HG03060 (cell line): ENCODE measurements around the gene COX4I2.

Experiments used
- ATAC-seq: cut with Tn5 transposase; IDR thresholded peaks from one replicate; pipeline ENCODE4 v1.9.1; 2021; ENCODE audit warnings: low read depth, moderate number of reproducible peaks; ENCODE audit not compliant: unreplicated experiment

The COX4I2 gene

DNA sequence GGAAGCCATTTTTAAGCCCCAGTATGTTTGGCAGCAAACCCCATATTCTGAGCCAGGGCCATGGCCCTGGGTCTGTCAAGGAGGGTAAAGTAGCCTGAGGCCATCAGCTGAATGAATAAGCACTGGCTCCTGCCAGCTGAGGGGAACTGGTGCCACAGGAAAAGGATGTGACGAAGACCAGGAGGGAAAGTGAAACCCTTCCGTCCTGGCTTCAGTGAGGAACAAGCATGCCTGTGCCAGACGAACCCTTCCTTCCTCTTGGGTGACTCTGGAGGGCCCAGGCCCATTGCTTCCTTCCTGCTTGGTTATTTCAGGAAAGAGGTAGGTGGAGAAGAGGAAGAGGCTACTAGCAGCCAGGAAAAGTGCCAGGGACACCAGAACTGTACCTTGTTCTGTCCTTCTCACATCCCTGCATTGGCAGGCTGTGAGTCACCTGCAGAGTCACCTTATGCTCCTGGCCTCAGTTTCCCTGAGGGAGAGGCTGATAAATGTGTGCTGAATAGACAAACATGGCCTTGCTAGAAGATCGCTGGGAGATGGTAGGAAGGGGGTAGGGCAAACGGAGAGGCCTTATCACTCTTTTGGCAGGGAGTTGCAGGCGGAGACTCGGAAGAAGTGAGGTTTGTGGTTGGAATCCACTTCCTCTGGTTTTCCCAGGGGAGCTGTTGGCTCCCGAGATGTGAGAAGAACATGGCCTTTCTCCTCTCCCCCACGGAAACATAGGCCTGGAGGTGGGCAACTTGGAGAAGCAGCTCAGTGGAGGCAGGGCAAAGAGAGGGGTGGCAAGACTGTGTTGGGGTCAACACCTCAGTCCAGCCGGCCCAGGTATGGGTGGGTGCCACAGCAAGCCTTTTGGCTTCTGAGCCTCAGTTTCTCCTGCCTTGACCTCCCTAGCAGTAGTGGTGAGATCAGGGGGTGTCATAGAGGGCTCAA lies 37.4 kb downstream of the COX4I2 start:
- peak; percentile 59 for ATAC-seq

DNA sequence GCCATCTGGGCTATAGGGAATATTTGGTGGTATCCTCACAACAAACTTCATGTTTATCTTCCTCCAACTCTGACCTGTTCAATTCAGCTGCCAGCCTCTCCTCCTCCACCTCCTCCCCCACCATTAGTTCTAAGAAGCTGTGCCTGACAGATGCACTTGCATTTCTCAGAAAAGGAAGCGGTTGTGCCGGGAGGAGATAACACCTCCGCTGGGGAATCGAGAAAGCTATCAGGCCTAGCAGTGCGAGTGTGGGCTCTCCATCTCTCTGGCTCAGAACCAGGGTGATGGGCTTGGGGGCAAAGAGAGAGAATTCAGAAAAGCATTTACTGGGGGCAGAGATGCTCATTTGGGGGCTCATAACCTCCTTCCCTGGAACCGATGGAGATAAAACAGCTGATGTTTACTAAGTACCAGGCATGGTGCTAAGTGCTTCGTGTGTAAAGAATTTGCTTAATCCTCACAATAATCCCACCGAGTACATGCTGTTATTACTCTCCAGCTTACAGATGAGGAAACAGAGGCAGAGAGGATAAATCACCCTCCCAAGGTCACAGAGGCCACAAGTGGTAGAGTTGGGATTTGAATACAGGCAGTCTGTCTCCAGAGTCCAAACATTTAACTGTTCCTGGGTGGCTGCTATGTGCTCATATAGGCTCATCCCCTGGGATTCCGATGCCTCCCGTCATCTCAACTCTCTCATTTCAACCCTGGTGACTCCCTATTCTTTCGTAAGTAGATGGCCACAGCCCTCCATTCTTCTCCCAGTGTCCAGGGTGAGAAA lies 38.3 kb downstream of the COX4I2 start:
- ATAC-seq: no peak

DNA sequence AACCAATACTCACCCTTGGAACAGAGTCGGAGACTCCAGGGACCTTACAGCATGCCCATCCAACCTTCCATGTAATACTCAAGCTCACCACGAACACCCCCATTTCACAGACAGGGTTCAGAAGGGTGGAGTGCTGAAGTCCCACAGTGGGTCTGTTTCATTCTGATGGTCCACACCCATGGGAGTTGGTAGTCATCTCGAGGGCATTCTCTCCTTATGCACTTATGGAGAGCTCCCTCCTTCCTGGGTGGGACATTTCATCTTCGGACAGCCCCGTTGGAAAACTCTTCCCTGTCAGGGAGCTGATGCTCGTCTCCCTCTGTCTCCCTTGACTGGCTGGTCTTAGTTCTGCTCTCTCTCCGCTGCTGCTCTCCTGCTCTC lies 38.9 kb downstream of the COX4I2 start:
- no peak for ATAC-seq

DNA sequence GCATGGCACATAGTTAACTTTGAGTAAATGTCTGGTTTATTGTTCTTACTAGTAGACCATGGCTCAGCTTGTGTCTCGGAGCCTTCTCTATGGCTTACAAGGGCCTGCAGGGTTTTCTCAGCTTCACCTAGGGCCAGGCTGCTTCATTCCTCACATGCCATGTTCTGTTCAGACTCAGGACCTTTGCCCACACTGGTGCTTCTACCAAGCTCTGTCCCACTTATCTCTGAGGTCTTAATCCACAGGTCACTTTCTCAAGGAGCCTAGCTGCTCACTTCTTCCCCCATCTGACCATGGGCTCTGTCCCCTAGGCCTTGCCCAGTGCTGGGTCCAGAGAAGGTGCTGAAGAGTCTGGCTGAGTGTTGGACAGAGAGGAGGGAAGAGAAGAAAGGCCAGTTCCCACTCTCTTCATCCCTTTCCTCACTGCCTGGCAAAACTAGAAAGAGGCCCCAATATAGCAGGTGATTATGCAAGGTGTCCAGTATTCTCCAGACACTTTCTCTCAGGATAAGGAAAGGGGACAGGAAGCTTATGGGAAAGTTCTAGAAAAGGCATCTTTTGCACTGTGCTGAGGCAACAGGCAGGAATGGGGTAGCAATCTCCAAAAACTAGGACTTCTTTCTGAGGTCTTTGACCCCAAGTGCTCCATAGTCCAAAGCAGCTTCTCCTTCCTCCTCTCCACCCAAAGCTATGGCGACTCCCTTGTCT lies 40.0 kb downstream of the COX4I2 start:
- ATAC-seq: no peak

DNA sequence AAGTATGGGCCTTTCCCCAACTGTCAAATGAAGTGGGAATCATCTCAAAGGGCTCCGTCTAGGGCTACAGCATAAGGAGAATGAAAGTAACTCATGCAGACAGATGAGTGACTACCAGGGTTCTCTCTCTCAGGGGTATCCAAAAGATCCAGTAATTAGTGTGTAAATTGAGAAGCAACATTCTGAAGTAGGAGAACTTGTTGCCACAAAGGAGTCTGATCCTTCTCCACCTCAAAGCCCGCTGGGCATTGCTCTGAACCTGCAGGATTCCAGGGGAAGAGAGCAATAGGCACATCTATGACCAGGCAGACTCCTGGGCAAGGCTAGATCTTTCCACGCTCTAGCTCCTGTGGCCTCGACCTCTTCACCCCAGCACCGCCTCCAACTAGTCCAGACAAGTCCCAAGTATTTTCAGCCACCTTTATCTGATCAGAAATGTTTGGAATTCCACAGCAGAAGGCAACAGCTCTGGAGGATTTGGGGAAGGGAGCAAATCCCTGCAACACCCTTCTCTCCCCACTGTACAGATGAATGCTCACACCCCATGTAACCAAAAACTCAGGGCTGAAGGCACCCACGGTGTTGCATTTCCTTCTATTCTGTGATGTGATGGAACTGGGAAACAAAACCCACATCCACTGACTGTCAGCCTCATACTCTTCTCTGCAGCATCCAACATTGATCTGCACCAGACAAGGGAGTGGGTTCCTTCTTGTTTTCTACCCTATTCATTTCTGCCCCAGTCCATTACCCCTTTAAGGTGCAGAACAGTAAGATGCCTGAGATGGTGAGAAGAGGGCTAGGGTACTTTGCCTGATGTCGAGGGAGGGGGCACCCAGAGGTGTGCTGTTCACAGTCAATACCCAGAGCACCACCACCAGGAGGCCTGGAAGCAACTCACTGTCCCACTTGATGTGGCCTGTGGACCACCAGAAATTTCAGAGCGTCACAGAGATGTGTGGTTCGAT lies 41.0 kb downstream of the COX4I2 start:
- no peak for ATAC-seq

DNA sequence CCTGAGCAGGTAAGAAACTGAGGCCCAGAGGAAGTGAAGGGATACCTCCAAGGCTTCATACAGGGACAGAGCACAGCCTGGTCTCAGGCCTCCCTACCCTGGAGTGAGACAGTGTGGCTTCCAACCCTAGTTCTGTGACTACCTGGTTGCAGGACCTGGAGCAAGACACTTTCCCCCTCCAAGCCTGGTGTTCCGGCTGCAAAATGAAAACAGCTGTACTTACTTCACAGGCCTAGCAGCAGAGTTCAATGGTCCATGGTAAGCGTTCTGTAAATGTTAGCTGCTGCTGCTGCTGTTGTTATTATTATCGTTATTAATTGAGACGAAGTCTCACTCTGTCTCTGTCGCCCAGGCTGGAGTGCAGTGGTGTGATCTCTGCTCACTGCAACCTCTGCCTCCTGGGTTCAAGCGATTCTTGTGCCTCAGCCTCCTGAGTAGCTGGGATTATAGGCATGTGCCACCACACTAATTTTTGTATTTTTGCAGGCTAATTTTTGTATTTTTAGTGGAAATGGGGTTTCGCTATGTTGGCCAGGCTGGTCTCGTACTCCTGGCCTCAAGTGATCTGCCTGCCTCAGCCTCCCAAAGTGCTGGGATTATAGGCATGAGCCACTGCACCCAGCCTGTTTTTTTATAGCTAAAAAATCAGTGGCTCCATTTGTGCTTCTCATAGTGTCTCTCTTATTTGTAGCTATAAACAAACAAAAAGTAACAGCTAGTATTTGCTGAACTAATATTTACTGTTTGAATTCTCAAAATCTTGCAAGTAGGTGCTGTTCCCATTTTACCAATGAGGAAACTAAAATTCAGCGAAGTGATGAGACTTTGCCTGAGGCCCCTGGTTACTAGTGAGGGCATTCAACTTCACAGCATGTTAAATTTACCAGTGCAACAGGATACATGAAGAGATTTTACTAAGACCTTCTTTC lies 41.9 kb downstream of the COX4I2 start:
- no peak for ATAC-seq

DNA sequence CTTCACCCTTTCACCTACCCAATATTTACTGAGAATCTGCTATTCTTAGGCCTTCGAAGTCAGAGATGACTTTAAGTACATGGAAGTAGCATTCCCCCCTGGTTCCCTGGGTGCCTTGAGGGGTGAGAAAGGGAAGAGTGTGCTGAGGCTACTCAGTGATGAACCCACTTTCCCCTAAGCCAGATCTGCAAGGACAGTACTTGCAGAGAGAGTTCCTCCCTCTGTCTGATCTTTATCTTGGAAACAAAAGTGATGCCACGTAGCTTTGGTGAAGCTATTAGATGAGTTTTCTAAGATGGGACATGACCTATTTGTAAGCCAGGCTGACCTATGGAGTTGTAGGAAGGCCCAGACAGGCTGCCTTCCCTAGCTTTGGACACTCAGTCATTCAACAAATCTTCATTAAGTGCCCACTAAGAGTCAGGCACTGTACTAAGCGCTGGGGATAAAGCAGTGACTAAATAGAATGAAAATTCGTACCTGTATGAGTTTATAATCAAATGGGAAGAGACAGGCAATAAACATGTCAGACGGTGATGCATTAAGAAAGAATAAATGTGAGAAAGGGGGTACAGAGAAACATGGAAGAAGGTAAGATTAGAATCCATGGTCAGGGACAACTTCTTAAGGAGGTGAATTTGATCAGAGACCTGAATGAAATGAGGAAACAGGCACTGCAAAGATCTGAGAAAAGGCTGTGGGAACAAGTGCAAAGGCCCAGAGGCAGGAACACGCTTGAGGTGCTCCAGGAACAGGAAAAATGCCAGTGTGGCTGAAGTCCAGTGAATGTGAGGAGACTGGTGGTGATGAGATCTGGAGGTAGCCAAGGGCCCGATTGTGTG lies 42.8 kb downstream of the COX4I2 start:
- ATAC-seq: no peak

DNA sequence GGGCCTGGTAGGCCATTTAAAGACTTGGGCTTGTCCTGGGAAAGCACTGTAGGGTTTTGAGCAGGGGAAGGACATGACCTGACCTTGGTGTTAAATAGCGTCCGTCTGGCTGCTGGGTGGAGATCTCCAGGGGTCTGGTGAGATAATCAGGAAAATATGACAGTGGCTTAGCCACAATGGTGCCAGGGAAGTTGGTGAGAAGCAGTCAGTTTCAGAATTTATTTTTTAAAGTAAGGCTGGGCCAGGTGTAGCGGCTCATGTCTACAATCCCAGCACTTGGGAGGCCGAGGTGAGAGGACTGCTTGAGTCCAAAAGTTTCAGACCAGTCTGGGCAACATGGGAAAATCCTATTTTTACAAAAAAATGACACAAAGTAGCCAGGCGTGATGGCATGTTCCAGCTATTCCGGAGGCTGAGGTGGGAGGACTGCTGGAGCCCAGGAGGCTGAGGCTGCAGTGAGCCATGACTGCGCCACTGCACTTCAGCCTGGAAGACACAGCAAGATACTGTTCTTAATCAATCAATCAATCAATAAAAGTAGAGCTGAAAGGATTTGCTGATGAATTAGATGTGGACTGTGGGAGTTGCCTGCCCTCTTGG lies 43.5 kb downstream of the COX4I2 start:
- ATAC-seq: no peak

DNA sequence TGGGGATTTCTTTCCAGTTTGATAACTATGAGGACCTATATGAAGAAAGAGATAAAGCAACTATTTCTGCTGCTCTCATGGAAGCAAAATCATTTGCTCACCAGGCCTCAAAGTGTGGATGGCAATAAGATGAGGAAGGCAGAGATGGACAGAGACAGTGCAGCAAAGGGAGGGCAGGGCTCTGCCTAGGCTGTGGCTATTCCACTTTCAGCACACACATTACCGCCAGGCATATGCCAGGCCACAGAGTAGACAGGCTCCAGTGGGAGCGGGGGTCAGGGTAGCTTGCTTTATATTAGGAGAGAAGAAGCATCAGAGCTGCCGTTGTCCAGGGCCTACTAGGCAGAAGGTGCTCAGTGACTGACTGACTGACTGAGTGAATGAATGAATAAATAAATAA lies 44.1 kb downstream of the COX4I2 start:
- no peak for ATAC-seq

DNA sequence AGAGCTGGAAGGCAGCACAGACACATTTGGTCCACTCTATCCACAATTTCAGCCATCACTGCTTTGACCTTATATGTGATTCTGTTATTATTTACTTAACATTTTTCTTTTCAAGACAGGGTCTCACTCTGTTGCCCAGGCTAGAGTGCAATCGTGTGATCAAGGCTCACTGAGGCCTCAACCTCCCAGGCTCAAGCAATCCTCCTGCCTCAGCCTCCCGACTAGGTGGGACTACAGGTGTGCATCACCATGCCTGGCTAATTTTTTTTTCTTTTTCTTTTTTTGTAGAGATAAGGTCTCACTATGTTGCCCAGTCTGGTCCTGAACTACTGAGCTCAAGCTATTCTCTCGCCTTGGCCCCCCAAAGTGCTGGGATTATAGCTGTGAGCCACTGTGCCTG lies 44.6 kb downstream of the COX4I2 start:
- ATAC-seq: no peak

DNA sequence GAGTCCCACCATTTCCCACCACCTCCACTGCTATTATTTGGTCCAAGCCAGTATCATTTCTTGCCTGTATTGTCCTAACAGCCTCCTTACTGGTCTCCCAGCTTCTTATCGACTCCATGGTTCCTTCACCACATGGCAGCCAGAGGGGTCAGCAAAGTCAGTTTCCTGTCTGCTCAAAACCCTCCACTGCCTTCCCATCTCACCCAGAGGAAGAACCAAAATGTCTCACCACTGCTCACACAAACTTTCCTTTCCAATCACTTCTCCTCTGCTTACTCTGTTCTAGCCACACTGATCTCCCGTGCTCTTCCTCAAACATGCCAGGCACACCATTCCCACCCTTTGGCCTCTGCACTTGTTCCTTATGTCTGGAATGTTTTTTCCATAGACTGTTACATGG lies 45.2 kb downstream of the COX4I2 start:
- no peak for ATAC-seq

DNA sequence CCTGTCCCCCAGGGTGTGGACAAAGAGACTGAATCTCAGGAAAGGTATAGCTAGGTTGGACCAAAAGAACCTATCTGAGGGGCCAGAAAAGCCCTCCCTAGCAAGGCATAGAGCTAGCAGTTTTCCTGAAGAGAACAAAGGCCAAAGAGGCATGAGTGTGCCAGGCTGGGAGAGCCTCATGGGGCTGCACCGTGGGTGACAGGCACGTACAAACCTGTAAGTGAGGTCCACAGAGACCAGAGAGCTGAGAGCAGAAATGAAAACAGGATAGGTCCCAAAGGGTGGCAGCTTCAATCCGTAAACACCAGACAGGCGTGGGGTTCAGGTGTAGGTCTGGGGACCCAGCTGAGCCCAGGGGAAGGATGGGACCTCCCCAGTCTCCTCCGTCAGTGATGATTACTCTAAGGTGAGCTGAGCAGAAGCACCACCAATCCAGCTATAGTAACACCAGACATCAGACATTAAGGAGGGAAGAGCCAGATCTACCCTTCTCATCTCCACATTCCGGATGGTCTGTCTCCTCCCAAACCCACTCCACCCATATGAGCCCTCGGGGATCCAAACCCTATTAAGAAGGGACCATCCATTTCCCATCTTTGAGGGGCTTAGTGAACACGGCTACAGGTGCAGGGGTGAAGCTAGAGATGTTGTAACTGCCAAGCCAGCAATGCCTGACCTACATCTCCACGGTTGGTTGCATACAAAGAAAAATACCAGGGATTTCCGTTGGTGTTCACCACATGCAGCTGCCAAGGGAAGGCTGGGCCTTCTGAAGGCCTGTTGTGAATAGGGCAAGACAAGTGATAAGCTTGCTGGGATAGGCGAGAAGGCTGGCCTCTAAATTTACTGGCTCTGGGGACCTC lies 46.7 kb downstream of the COX4I2 start:
- no peak for ATAC-seq

DNA sequence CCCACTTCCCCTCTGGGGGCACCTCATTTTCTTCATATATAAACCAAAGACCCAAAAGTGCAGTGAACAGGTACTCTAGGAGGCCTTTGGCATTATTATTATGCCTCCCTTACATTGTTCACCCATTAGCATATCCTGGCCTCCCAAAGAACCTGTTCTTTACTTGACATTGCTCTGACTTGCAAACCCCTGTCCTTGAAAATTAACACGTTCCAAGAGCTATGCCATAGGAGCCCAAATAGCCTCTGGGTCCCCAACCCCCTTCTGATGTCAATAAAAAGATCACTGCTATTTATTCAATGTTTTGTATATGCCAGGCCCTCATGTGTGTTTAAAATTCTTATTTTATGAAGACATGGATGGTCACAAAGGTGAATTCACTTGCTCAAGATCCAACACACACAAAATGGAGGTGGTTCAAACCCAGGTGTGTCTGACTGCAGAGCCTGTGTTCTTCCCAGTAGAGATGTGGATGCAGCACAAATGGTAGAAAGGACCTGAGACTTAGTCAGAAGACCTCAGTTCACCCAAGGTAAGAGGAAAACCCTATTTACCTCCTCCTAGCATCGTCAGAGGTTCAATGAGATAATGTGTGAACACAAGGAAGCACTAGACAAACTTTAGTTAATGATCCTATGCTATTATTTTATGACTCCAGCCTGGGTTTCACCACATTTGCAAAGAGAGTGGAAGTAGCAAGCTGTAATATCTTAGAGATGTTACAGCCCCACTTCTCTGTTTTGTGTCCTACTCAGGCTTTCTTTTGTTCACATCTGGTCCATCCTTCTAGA lies 48.3 kb downstream of the COX4I2 start:
- ATAC-seq: no peak

DNA sequence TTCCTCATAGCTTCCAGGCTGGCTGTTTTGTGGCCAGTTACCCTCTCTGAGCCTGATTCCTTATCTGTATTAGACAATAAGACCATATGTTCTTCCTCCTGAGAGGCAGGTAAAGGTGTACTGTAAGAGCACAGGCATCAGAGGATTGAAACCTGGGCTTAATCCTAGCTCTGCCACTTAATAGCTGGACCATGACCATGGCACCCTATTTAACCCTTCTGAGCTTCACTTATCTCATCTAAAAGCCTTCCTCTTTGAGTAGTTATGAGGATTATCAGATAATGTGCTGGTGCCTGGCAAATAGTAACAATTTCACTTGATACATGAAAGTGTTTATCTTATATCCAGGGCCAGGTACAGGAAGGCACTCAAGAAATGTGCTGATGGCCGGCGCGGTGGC lies 50.1 kb downstream of the COX4I2 start:
- no peak for ATAC-seq

DNA sequence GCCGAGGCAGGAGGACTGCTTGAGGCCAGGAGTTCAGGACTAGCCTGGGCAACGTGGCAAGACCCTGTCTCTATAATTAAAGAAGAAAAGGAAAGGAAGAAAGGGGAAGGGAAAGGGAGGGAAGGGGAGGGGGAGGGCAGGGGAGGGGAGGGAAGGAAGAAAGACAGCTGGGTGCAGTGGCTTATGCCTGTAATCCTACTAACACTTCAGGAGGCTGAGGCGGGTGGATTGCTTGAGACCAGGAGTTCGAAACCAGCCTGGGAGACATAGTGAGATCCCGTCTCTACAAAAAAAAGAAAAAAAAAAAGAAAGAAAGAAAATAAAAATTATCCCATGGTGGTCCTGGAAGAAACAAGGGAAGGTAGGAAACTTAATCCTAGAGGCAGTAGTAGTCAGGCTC lies 51.4 kb downstream of the COX4I2 start:
- no peak for ATAC-seq

DNA sequence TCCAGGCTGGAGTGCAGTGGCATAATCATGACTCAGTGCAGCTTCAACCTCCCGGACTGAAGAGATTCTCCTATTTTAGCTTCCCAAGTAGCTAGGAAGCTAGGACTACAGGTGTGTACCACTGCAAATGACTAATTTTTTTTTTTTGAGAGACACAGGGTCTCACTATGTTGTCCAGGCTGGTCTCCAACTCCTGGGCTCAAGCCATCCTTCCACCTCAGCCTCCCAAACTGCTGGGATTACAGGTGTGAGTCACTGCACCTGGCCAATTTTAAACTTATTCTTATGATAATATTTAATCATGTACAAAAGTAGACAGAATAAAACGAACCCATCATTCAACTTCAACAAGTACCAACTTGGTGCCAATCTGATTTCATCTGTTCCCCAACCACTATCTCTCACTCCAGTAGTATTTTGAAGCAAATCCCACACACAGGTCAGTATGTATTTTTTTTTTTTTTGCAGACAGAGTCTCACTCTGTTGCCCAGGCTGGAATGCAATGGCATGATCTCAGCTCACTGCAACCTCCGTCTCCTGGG lies 52.5 kb downstream of the COX4I2 start:
- no peak for ATAC-seq
